HFFc6 (cell line): Measurements from ENCODE around the gene PIK3AP1. TPM values are rescaled to one million over a fixed set of nuclear protein-coding genes. Genes with fewer than 3 reads are reported as not detected.

Source experiments
- DNase-seq: peaks from one replicate; pipeline ENCODE4 v3.0.0-alpha.2; 2018
- H3K27ac Mint-ChIP-seq: 2 replicates; pipeline ENCODE4 v1.8.0; 2020; ENCODE audit warnings: mild to moderate bottlenecking, mixed read lengths
- H3K27me3 Mint-ChIP-seq: 2 replicates; pipeline ENCODE4 v1.8.0; 2021; ENCODE audit warnings: mild to moderate bottlenecking, moderate library complexity, mixed read lengths; ENCODE audit not compliant: insufficient read depth
- H3K36me3 Mint-ChIP-seq: 2 replicates; pipeline ENCODE4 v1.8.0; 2021; ENCODE audit warnings: low read depth, mixed read lengths
- H3K4me1 Mint-ChIP-seq: 2 replicates; pipeline ENCODE4 v1.8.0; 2020; ENCODE audit warnings: low read depth, mixed read lengths
- H3K4me3 Mint-ChIP-seq: 2 replicates; pipeline ENCODE4 v1.8.0; 2020; ENCODE audit warnings: mild to moderate bottlenecking, moderate library complexity, mixed read lengths
- H3K9me3 Mint-ChIP-seq: 2 replicates; pipeline ENCODE4 v1.8.0; 2020; ENCODE audit warnings: mild to moderate bottlenecking, mixed read lengths
- CTCF ChIP-seq: fragments of 200-600 bp; sonication (generic); IDR thresholded peaks from 2 replicates; pipeline ENCODE4 v1.5.0; 2021; ENCODE audit warnings: antibody characterized with exemption, mild to moderate bottlenecking
- total RNA-seq, 6 experiments: library from RNA; stranded (reverse); fragmentation: NEBNext Ultra II Directional; extraction: Animal tissue kit (Norgen Biotek cat#: 25700); gene quantifications; 2 replicates in 1 of 6; 3 replicates in 5 of 6; pipeline ENCODE4 v1.2.3, GENCODE V29; 2021

Gene PIK3AP1
- total RNA-seq, 6 experiments from 2014 or later, result 0.05 TPM; not detected in 3

GRCh38 chr10:96709525-96709924 lies 10.8 kb downstream of the PIK3AP1 start:
- Mint-ChIP-seq H3K27ac (no peak overlapping the region), H3K36me3 (no peaks in the 10 kb centered on the region), H3K9me3 (no peaks in the 10 kb centered on the region), H3K27me3 (peaks cover 5% of the 10 kb centered on the region), H3K4me3 (no peak overlapping the region), H3K4me1 (peaks cover 8% of the 10 kb centered on the region)
- DNase-seq, result no peak
- no peak for TF ChIP-seq CTCF

- H3K36me3 Mint-ChIP-seq, result no peaks in the 10 kb centered on the region
Observed at GRCh38 chr10:96708996-96709395, 11.3 kb downstream of the PIK3AP1 start.

GRCh38 chr10:96708456-96708855 lies 11.9 kb downstream of the PIK3AP1 start:
- H3K4me1 Mint-ChIP-seq, result no peaks in the 10 kb centered on the region
- no peak overlapping the region for H3K4me3 Mint-ChIP-seq

More at GRCh38 chr10:96708996-96709395, 11.3 kb downstream of the PIK3AP1 start:
- Mint-ChIP-seq H3K4me1 (peaks cover 3% of the 10 kb centered on the region), H3K4me3 (no peak overlapping the region), H3K9me3 (no peaks in the 10 kb centered on the region), H3K27ac (no peak overlapping the region), H3K27me3 (peaks cover 5% of the 10 kb centered on the region)
- no peak for DNase-seq
- TF ChIP-seq CTCF, result no peak

GRCh38 chr10:96706331-96706853 lies 13.9 kb downstream of the PIK3AP1 start:
- no peak overlapping the region for H3K27ac Mint-ChIP-seq
- no peaks in the 10 kb centered on the region for H3K4me1 Mint-ChIP-seq
- TF ChIP-seq CTCF, result no peak
- H3K9me3 Mint-ChIP-seq, result no peaks in the 10 kb centered on the region
- H3K4me3 Mint-ChIP-seq, result no peak overlapping the region
- no peak for DNase-seq
- H3K27me3 Mint-ChIP-seq, result peaks cover 14% of the 10 kb centered on the region
- no peaks in the 10 kb centered on the region for H3K36me3 Mint-ChIP-seq

More at GRCh38 chr10:96708456-96708855, 11.9 kb downstream of the PIK3AP1 start:
- H3K27ac Mint-ChIP-seq, result no peak overlapping the region
- no peak for TF ChIP-seq CTCF
- DNase-seq, result no peak
- peaks cover 5% of the 10 kb centered on the region for H3K27me3 Mint-ChIP-seq
- H3K36me3 Mint-ChIP-seq, result no peaks in the 10 kb centered on the region
- H3K9me3 Mint-ChIP-seq, result no peaks in the 10 kb centered on the region

GRCh38 chr10:96705134-96705533 lies 15.2 kb downstream of the PIK3AP1 start:
- Mint-ChIP-seq H3K36me3 (no peaks in the 10 kb centered on the region), H3K27ac (no peak overlapping the region), H3K9me3 (no peaks in the 10 kb centered on the region), H3K4me1 (no peaks in the 10 kb centered on the region), H3K4me3 (no peak overlapping the region), H3K27me3 (peaks cover 19% of the 10 kb centered on the region)
- no peak for DNase-seq
- TF ChIP-seq CTCF, result no peak

- no peak for TF ChIP-seq CTCF
- Mint-ChIP-seq H3K36me3 (no peaks in the 10 kb centered on the region), H3K4me3 (no peak overlapping the region)
Observed at GRCh38 chr10:96704563-96704962, 15.8 kb downstream of the PIK3AP1 start.

More at GRCh38 chr10:96704563-96704962, 15.8 kb downstream of the PIK3AP1 start:
- Mint-ChIP-seq H3K4me1 (no peaks in the 10 kb centered on the region), H3K9me3 (no peaks in the 10 kb centered on the region), H3K27ac (no peak overlapping the region), H3K27me3 (peaks cover 21% of the 10 kb centered on the region)
- DNase-seq, result no peak
